ENCODE data around the gene SLC39A7. TPM values are rescaled to one million over a fixed set of nuclear protein-coding genes. Genes with fewer than 3 reads are reported as not detected.

The SLC39A7 gene
- total and polyA plus RNA-seq, 2 of the 13 experiments (the other 11 are each of a cell fraction or from before 2014, with no cell fraction given): 142 to 229 TPM

GRCh38 chr6:33247977-33248642, 47.4 kb downstream of the SLC39A7 start (continued):
- TF ChIP-seq ZBTB40 (IDR thresholded peaks at IDR 0.05) (no peak), ZBTB40 (CRISPR knock-in tag; IDR thresholded peaks at IDR 0.05) (no peak; the same call in 1 of the 2 replicates), ATF1 (CRISPR knock-in tag; IDR thresholded peaks at IDR 0.05) (no peak), ZFP37 (CRISPR knock-in tag; IDR thresholded peaks at IDR 0.05; ENCODE audit: borderline replicate concordance) (no peak), NFATC3 (CRISPR knock-in tag; IDR thresholded peaks at IDR 0.05) (0 out of 2 replicates have a peak, but pooled peaks have one; percentile 3), SOX13 (IDR thresholded peaks at IDR 0.05) (no peak), SOX13 (CRISPR knock-in tag; conservative IDR thresholded peaks at IDR 0.05 in 1 of 2, IDR thresholded peaks at IDR 0.05 in 1 of 2) (no peak), THAP8 (CRISPR knock-in tag; IDR thresholded peaks at IDR 0.05; ENCODE audit: borderline replicate concordance) (no peak), WIZ (CRISPR knock-in tag; IDR thresholded peaks at IDR 0.05) (no peak), KMT2A (CRISPR knock-in tag; IDR thresholded peaks at IDR 0.05) (peak; percentile 51; the same call in 1 of the 2 replicates), SETDB1 (CRISPR knock-in tag; IDR thresholded peaks at IDR 0.05; ENCODE audit: borderline replicate concordance) (no peak), RERE (CRISPR knock-in tag; IDR thresholded peaks at IDR 0.05; ENCODE audit: low read depth) (no peak), GTF3A (CRISPR knock-in tag; conservative IDR thresholded peaks at IDR 0.05) (no peak), ZBTB1 (CRISPR knock-in tag; IDR thresholded peaks at IDR 0.05; ENCODE audit: borderline replicate concordance) (no peak), SMAD1 (CRISPR knock-in tag; IDR thresholded peaks at IDR 0.05; ENCODE audit: borderline replicate concordance, low read depth) (no peak)
